ENCODE results near the gene DEAF1. TPM values are rescaled to one million over a fixed set of nuclear protein-coding genes. Genes with fewer than 3 reads are reported as not detected.

DEAF1 gene
- total RNA-seq, 1 experiment from 2014 or later = 33.9 TPM

DNA sequence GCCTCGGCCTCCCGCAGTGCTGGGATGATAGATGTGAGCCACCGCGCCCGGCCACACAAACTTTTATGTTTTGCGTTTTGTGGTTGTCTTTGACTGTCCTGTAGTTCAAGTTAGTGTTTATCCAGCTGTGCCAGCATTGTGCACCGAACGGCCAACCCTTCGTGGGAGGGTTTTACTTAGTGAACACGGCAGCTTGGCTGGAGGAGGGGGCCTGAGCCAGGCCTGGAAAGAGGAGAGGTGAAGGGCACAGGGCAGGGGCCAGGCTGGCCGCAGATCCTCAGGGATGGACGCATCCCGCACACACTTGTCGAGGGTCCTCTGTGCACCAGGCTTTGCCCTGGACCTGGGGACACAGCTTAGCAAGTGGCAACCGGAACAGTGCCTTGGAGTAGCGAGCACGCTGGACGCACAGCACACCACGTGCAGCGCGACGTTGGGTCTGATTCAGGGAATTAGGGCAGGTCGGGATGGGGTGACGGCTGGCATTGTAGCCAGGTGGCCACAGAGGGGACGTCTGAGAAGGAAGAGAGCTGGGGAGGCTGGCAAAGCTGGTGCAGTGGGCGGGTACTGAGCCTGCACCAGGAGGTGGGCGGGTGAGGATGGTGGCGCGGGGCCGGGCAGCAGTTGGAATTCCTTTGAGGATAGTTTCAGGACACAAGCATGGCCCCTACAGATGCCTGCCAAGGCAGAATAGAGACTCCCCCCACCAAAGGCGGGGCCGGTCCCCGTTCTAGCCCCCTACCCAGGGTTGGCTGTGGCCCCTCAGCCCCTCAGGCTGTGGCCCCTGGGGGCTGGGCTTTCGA, 24.4 kb upstream of the DEAF1 start:
- no peak overlapping the region for H2AFZ ChIP-seq (ENCODE audit: low read depth, low read length, poor library complexity, severe bottlenecking)
- H3K27ac ChIP-seq (ENCODE audit: low read depth, low read length) = no peak overlapping the region
- peaks cover 3 to 8% of the 10 kb centered on the region in 2 experiments; a peak in 2 of 4 replicates for H3K36me3 ChIP-seq (ENCODE audit: control insufficient read depth in 1 of 2, insufficient read depth in 2 of 2, low read length in 2 of 2)
- ChIA-PET POLR2A (interaction anchor here (0.7 kb wide), 1 partner anchor 55 kb away, joined by 3 read pairs; no protein-coding TSS in a partner anchor), RAD21 (ENCODE audit: low non-redundant PET in 1 of 2, low total read pairs in 2 of 2, uncharacterized antibody in 2 of 2, unreplicated experiment in 2 of 2) (no interaction called here), CTCF (interaction anchor here (1.3 kb wide), 1 partner anchor 24 kb away, joined by 5 read pairs; the partner anchor contains the start of genes DEAF1 and TMEM80)
- H3K4me3 ChIP-seq (replicated peaks in 1 of 2; ENCODE audit: low read depth in 1 of 2, low read length in 2 of 2) = no peak overlapping the region
- TF ChIP-seq EZH2phosphoT487 (IDR thresholded peaks at IDR 0.05; ENCODE audit: borderline replicate concordance) (no peak), EGR1 (IDR thresholded peaks at IDR 0.05; ENCODE audit: low read depth) (no peak), EZH2 (IDR thresholded peaks at IDR 0.05) (no peak), CBX3 (IDR thresholded peaks at IDR 0.05; ENCODE audit: low read depth) (no peak)
- no peaks in the 10 kb centered on the region for H3K9me3 ChIP-seq (ENCODE audit: control insufficient read depth in 1 of 2, insufficient read depth in 1 of 2, low read depth in 1 of 2, low read length in 2 of 2)
- no peaks in the 10 kb centered on the region for H4K20me1 ChIP-seq (ENCODE audit: insufficient read depth)
- peaks cover 8% of the 10 kb centered on the region; the same call in 1 of the 2 replicates for H3K79me2 ChIP-seq (ENCODE audit: insufficient read depth, low read length)
- H3K9ac ChIP-seq (ENCODE audit: low read length) = no peak overlapping the region
- BruUV-seq (replicated peaks) = no TSS peak
- H3K9me2 ChIP-seq (ENCODE audit: insufficient read depth) = no peaks in the 10 kb centered on the region
- no peaks in the 10 kb centered on the region for H3K27me3 ChIP-seq (ENCODE audit: insufficient read depth, low read length)
- intact Hi-C loops (cut with micrococcal nuclease) = no loop called here
- no peak for DNase-seq (ENCODE audit: low read depth, low spot score)
- H3K4me1 ChIP-seq (ENCODE audit: control insufficient read depth in 1 of 2, insufficient read depth in 2 of 2, low read length in 2 of 2) = peaks cover 0 to 12% of the 10 kb centered on the region in 2 experiments; a peak in 2 of 4 replicates
- no peak for ATAC-seq
- H3K4me2 ChIP-seq (ENCODE audit: low read length) = no peak overlapping the region

- H4K20me1 ChIP-seq (ENCODE audit: insufficient read depth) = no peaks in the 10 kb centered on the region
- ChIA-PET POLR2A (no interaction called here), CTCF (no interaction called here), RAD21 (ENCODE audit: low non-redundant PET in 1 of 2, low total read pairs in 2 of 2, uncharacterized antibody in 2 of 2, unreplicated experiment in 2 of 2) (no interaction called here)
- H3K27me3 ChIP-seq (ENCODE audit: insufficient read depth, low read length) = no peaks in the 10 kb centered on the region
- H3K4me1 ChIP-seq (ENCODE audit: control insufficient read depth in 1 of 2, insufficient read depth in 2 of 2, low read length in 2 of 2) = peaks cover 14 to 22% of the 10 kb centered on the region in 2 experiments
- 0 out of 4 replicates have a peak, but pooled peaks cover 0 to 6% of the 10 kb centered on the region in 2 experiments for H3K36me3 ChIP-seq (ENCODE audit: control insufficient read depth in 1 of 2, insufficient read depth in 2 of 2, low read length in 2 of 2)
- H3K79me2 ChIP-seq (ENCODE audit: insufficient read depth, low read length) = peaks cover 19% of the 10 kb centered on the region; the same call in 1 of the 2 replicates
- H3K4me2 ChIP-seq (ENCODE audit: low read length) = no peak overlapping the region
- H3K27ac ChIP-seq (ENCODE audit: low read depth, low read length) = no peak overlapping the region
- no peak overlapping the region for H3K9ac ChIP-seq (ENCODE audit: low read length)
- DNase-seq (ENCODE audit: low read depth, low spot score) = no peak
- H3K9me2 ChIP-seq (ENCODE audit: insufficient read depth) = no peaks in the 10 kb centered on the region
- no peak overlapping the region for H2AFZ ChIP-seq (ENCODE audit: low read depth, low read length, poor library complexity, severe bottlenecking)
- intact Hi-C loops (cut with micrococcal nuclease) = no loop called here
- no peak overlapping the region for H3K4me3 ChIP-seq (replicated peaks in 1 of 2; ENCODE audit: low read depth in 1 of 2, low read length in 2 of 2)
- no peaks in the 10 kb centered on the region for H3K9me3 ChIP-seq (ENCODE audit: control insufficient read depth in 1 of 2, insufficient read depth in 1 of 2, low read depth in 1 of 2, low read length in 2 of 2)
- no TSS peak for BruUV-seq (replicated peaks)
- no peak for ATAC-seq
- TF ChIP-seq POLR2AphosphoS5 (IDR thresholded peaks at IDR 0.05; ENCODE audit: low read depth, low read length) (no peak), ELF1 (IDR thresholded peaks at IDR 0.05; ENCODE audit: borderline replicate concordance, low read depth) (no peak), TCF7L2 (IDR thresholded peaks at IDR 0.05; ENCODE audit: borderline replicate concordance, extremely low read depth, insufficient read depth, insufficient read length) (no peak), SRF (IDR thresholded peaks at IDR 0.05; ENCODE audit: low read depth) (no peak), SIN3A (IDR thresholded peaks at IDR 0.05; ENCODE audit: low read depth) (no peak), REST (IDR thresholded peaks at IDR 0.05; ENCODE audit: low read depth) (no peak), RAD21 (IDR thresholded peaks at IDR 0.05; ENCODE audit: low read depth) (no peak), SP1 (IDR thresholded peaks at IDR 0.05; ENCODE audit: low read depth) (no peak), FOSL1 (IDR thresholded peaks at IDR 0.05; ENCODE audit: low read depth) (no peak)
- TF ChIP-seq, protein P1, sequence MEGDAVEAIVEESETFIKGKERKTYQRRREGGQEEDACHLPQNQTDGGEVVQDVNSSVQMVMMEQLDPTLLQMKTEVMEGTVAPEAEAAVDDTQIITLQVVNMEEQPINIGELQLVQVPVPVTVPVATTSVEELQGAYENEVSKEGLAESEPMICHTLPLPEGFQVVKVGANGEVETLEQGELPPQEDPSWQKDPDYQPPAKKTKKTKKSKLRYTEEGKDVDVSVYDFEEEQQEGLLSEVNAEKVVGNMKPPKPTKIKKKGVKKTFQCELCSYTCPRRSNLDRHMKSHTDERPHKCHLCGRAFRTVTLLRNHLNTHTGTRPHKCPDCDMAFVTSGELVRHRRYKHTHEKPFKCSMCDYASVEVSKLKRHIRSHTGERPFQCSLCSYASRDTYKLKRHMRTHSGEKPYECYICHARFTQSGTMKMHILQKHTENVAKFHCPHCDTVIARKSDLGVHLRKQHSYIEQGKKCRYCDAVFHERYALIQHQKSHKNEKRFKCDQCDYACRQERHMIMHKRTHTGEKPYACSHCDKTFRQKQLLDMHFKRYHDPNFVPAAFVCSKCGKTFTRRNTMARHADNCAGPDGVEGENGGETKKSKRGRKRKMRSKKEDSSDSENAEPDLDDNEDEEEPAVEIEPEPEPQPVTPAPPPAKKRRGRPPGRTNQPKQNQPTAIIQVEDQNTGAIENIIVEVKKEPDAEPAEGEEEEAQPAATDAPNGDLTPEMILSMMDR (IDR thresholded peaks at IDR 0.05 in 2 of 3, conservative IDR thresholded peaks at IDR 0.05 in 1 of 3; ENCODE audit: borderline replicate concordance in 1 of 3, insufficient read depth in 1 of 3, low read depth in 2 of 3, low read length in 2 of 3) = no peak
- TF ChIP-seq, protein P2, sequence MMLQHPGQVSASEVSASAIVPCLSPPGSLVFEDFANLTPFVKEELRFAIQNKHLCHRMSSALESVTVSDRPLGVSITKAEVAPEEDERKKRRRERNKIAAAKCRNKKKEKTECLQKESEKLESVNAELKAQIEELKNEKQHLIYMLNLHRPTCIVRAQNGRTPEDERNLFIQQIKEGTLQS (IDR thresholded peaks at IDR 0.05) = no peak
Observed at GRCh38 chr11:714436-714835, 19.4 kb upstream of the DEAF1 start.

All from HCT116 (cell line).